ENCODE data around the gene ITFG1. TPM values are rescaled to one million over a fixed set of nuclear protein-coding genes. Genes with fewer than 3 reads are reported as not detected.

ITFG1 gene
- total and polyA plus RNA-seq, 4 donors: 37.4 to 61.9 (median 48.6) TPM

- Histone ChIP-seq H3K36me3 (ENCODE audit: control insufficient read depth in 1 of 2, insufficient read depth in 2 of 2, low read length in 1 of 2) (no peaks in the 10 kb centered on the region), H3K4me3 (ENCODE audit: low read length in 2 of 2) (no peak overlapping the region), H3K9me3 (ENCODE audit: control insufficient read depth, low read length) (no peaks in the 10 kb centered on the region), H3K27me3 (ENCODE audit: control insufficient read depth in 1 of 2, insufficient read depth in 2 of 2, low read length in 1 of 2) (no peaks in the 10 kb centered on the region), H3K27ac (ENCODE audit: low read depth in 1 of 2, low read length in 2 of 2) (no peak overlapping the region), H3K4me1 (ENCODE audit: control insufficient read depth in 1 of 2, insufficient read depth in 2 of 2, low read length in 2 of 2) (no peaks in the 10 kb centered on the region)
- WGBS, 2 donors: 98% methylated on average over 2 of the region's 2 CpGs
- DNase-seq (no peak), ATAC-seq (ENCODE audit: low FRiP score) (no peak)
- intact Hi-C loops (cut with DNase I): no loop called here
Observed at GRCh38 chr16:47316442-47317015, 144.3 kb downstream of the ITFG1 start.

GRCh38 chr16:47311738-47312505 is 148.9 kb downstream of the ITFG1 start:
- Histone ChIP-seq H3K9me3 (ENCODE audit: control insufficient read depth, low read length) (no peaks in the 10 kb centered on the region), H3K27ac (ENCODE audit: low read depth in 1 of 2, low read length in 2 of 2) (no peak overlapping the region), H3K4me3 (ENCODE audit: low read length in 2 of 2) (no peak overlapping the region), H3K36me3 (ENCODE audit: control insufficient read depth in 1 of 2, insufficient read depth in 2 of 2, low read length in 1 of 2) (no peaks in the 10 kb centered on the region), H3K27me3 (ENCODE audit: control insufficient read depth in 1 of 2, insufficient read depth in 2 of 2, low read length in 1 of 2) (no peaks in the 10 kb centered on the region), H3K4me1 (ENCODE audit: control insufficient read depth in 1 of 2, insufficient read depth in 2 of 2, low read length in 2 of 2) (no peaks in the 10 kb centered on the region)
- no peak for DNase-seq
- WGBS, 2 donors: 62 to 64% methylated on average over 8 of the region's 8 CpGs
- no peak for ATAC-seq (ENCODE audit: low FRiP score)
- intact Hi-C loops (cut with DNase I): no loop called here

GRCh38 chr16:47310792-47311211 is 150.1 kb downstream of the ITFG1 start:
- Histone ChIP-seq H3K4me1 (ENCODE audit: control insufficient read depth in 1 of 2, insufficient read depth in 2 of 2, low read length in 2 of 2) (no peaks in the 10 kb centered on the region), H3K27ac (ENCODE audit: low read depth in 1 of 2, low read length in 2 of 2) (no peak overlapping the region), H3K9me3 (ENCODE audit: control insufficient read depth, low read length) (no peaks in the 10 kb centered on the region), H3K36me3 (ENCODE audit: control insufficient read depth in 1 of 2, insufficient read depth in 2 of 2, low read length in 1 of 2) (no peaks in the 10 kb centered on the region), H3K27me3 (ENCODE audit: control insufficient read depth in 1 of 2, insufficient read depth in 2 of 2, low read length in 1 of 2) (no peaks in the 10 kb centered on the region), H3K4me3 (ENCODE audit: low read length in 2 of 2) (no peak overlapping the region)
- WGBS, 2 donors: 69 to 82% methylated on average over 1 of the region's 1 CpG
- DNase-seq (no peak), ATAC-seq (ENCODE audit: low FRiP score) (no peak)
- intact Hi-C loops (cut with DNase I): no loop called here

- Histone ChIP-seq H3K4me1 (ENCODE audit: control insufficient read depth in 1 of 2, insufficient read depth in 2 of 2, low read length in 2 of 2) (no peaks in the 10 kb centered on the region), H3K27me3 (ENCODE audit: control insufficient read depth in 1 of 2, insufficient read depth in 2 of 2, low read length in 1 of 2) (no peaks in the 10 kb centered on the region), H3K36me3 (ENCODE audit: control insufficient read depth in 1 of 2, insufficient read depth in 2 of 2, low read length in 1 of 2) (no peaks in the 10 kb centered on the region), H3K27ac (ENCODE audit: low read depth in 1 of 2, low read length in 2 of 2) (no peak overlapping the region), H3K9me3 (ENCODE audit: control insufficient read depth, low read length) (no peaks in the 10 kb centered on the region), H3K4me3 (ENCODE audit: low read length in 2 of 2) (no peak overlapping the region)
- ATAC-seq (ENCODE audit: low FRiP score) (no peak), DNase-seq (no peak)
- 14 to 20% methylated on average over 4 of the region's 4 CpGs for WGBS, 2 donors
- intact Hi-C loops (cut with DNase I): no loop called here
Observed at GRCh38 chr16:47309581-47310312, 151.1 kb downstream of the ITFG1 start.

GRCh38 chr16:47308601-47309000 is 152.3 kb downstream of the ITFG1 start:
- no peak overlapping the region for H3K4me3 ChIP-seq (ENCODE audit: low read length in 2 of 2)
- no peaks in the 10 kb centered on the region for H3K9me3 ChIP-seq (ENCODE audit: control insufficient read depth, low read length)
- H3K27me3 ChIP-seq (ENCODE audit: control insufficient read depth in 1 of 2, insufficient read depth in 2 of 2, low read length in 1 of 2): no peaks in the 10 kb centered on the region
- H3K4me1 ChIP-seq (ENCODE audit: control insufficient read depth in 1 of 2, insufficient read depth in 2 of 2, low read length in 2 of 2): no peaks in the 10 kb centered on the region
- WGBS, 2 donors: 18 to 22% methylated on average over 3 of the region's 3 CpGs
- DNase-seq (no peak), ATAC-seq (ENCODE audit: low FRiP score) (no peak)
- no peak overlapping the region for H3K27ac ChIP-seq (ENCODE audit: low read depth in 1 of 2, low read length in 2 of 2)
- intact Hi-C loops (cut with DNase I): no loop called here
- H3K36me3 ChIP-seq (ENCODE audit: control insufficient read depth in 1 of 2, insufficient read depth in 2 of 2, low read length in 1 of 2): no peaks in the 10 kb centered on the region

- Histone ChIP-seq H3K36me3 (ENCODE audit: control insufficient read depth in 1 of 2, insufficient read depth in 2 of 2, low read length in 1 of 2) (peaks cover 0 to 4% of the 10 kb centered on the region in 2 donors), H3K9me3 (ENCODE audit: control insufficient read depth, low read length) (no peaks in the 10 kb centered on the region), H3K27me3 (ENCODE audit: control insufficient read depth in 1 of 2, insufficient read depth in 2 of 2, low read length in 1 of 2) (no peaks in the 10 kb centered on the region), H3K27ac (ENCODE audit: low read depth in 1 of 2, low read length in 2 of 2) (no peak overlapping the region), H3K4me3 (ENCODE audit: low read length in 2 of 2) (no peak overlapping the region), H3K4me1 (ENCODE audit: control insufficient read depth in 1 of 2, insufficient read depth in 2 of 2, low read length in 2 of 2) (no peaks in the 10 kb centered on the region)
- intact Hi-C loops (cut with DNase I): no loop called here
- WGBS, 2 donors: 99 to 100% methylated on average over 1 of the region's 1 CpG
- DNase-seq (no peak), ATAC-seq (ENCODE audit: low FRiP score) (no peak)
Observed at GRCh38 chr16:47304563-47304962, 156.3 kb downstream of the ITFG1 start.

GRCh38 chr16:47299587-47299986 is 161.3 kb downstream of the ITFG1 start:
- no peaks in the 10 kb centered on the region for H3K4me1 ChIP-seq (ENCODE audit: control insufficient read depth in 1 of 2, insufficient read depth in 2 of 2, low read length in 2 of 2)
- H3K27me3 ChIP-seq (ENCODE audit: control insufficient read depth in 1 of 2, insufficient read depth in 2 of 2, low read length in 1 of 2): peaks cover 0 to 2% of the 10 kb centered on the region in 2 donors
- peaks cover 2% of the 10 kb centered on the region for H3K9me3 ChIP-seq (ENCODE audit: control insufficient read depth, low read length)
- H3K4me3 ChIP-seq (ENCODE audit: low read length in 2 of 2): no peak overlapping the region
- no peak for ATAC-seq (ENCODE audit: low FRiP score)
- peak in 1 of 2 donors; percentile 24 for DNase-seq
- no peak overlapping the region for H3K27ac ChIP-seq (ENCODE audit: low read depth in 1 of 2, low read length in 2 of 2)
- 91 to 96% methylated on average over 6 of the region's 6 CpGs for WGBS, 2 donors
- peaks cover 4% of the 10 kb centered on the region in 2 donors for H3K36me3 ChIP-seq (ENCODE audit: control insufficient read depth in 1 of 2, insufficient read depth in 2 of 2, low read length in 1 of 2)
- intact Hi-C loops (cut with DNase I): no loop called here

GRCh38 chr16:47284999-47285398 is 175.9 kb downstream of the ITFG1 start:
- Histone ChIP-seq H3K27ac (ENCODE audit: low read depth in 1 of 2, low read length in 2 of 2) (no peak overlapping the region), H3K4me1 (ENCODE audit: control insufficient read depth in 1 of 2, insufficient read depth in 2 of 2, low read length in 2 of 2) (no peaks in the 10 kb centered on the region), H3K4me3 (ENCODE audit: low read length in 2 of 2) (no peak overlapping the region), H3K27me3 (ENCODE audit: control insufficient read depth in 1 of 2, insufficient read depth in 2 of 2, low read length in 1 of 2) (no peaks in the 10 kb centered on the region), H3K36me3 (ENCODE audit: control insufficient read depth in 1 of 2, insufficient read depth in 2 of 2, low read length in 1 of 2) (no peaks in the 10 kb centered on the region), H3K9me3 (ENCODE audit: control insufficient read depth, low read length) (peaks cover 1% of the 10 kb centered on the region)
- 91 to 93% methylated on average over 5 of the region's 5 CpGs for WGBS, 2 donors
- intact Hi-C loops (cut with DNase I): no loop called here
- ATAC-seq (ENCODE audit: low FRiP score) (no peak), DNase-seq (no peak)

Measured in aorta (tissue), 5 donors.